GM21528 (cell line): ENCODE results near the gene TMEM242.
"Not testable (repeated sequence)": the region's sequence is repeated elsewhere in the genome, so short reads cannot be mapped to it uniquely, and the experiment has no call there.

Experiments used
- ATAC-seq: cut with Tn5 transposase; IDR thresholded peaks from one replicate; pipeline ENCODE4 v1.9.1; 2021; ENCODE audit warnings: mild to moderate bottlenecking, moderate library complexity; ENCODE audit not compliant: unreplicated experiment, low FRiP score

TMEM242 gene

DNA sequence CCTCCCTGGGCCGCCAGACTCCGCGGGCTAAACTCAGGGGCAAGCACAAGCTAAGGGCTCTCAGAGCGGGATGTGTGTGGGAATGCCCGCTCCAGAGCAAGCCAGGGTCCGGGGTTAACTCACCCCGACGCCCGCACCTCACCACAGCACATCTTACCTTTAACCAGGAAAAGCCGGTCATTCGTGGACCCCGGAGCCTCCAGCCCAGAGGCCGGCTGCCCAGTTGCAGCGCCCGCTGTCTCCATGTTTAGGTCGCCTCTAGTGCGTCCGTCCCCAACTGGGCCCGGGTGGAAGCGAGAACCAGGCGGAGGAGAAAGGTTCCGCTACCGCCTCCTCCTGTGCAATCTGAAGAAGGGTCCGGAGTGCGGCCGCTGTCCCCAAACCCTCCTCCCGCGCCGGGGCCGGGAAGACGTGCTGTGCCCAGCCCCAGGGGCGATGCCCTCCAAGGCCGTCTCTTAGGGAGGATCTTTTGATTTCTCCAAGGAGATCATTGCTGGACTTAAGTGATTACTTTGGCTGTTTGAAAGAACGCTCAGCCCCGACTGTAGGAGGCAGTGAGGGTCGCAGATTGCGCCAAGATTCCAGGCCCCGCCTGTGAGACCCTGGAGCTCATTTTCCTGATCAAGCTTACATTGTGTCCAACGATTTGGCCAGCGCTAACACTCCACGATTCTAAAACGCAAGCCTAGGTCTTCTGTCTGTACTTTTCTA, at the start of gene TMEM242:
Gene TMEM242, minus strand, starts transcription at position 265 of the 711 bp plus-strand sequence. Its CDS starts 20 bp downstream, at position 245.
- ATAC-seq: peak; percentile 95

DNA sequence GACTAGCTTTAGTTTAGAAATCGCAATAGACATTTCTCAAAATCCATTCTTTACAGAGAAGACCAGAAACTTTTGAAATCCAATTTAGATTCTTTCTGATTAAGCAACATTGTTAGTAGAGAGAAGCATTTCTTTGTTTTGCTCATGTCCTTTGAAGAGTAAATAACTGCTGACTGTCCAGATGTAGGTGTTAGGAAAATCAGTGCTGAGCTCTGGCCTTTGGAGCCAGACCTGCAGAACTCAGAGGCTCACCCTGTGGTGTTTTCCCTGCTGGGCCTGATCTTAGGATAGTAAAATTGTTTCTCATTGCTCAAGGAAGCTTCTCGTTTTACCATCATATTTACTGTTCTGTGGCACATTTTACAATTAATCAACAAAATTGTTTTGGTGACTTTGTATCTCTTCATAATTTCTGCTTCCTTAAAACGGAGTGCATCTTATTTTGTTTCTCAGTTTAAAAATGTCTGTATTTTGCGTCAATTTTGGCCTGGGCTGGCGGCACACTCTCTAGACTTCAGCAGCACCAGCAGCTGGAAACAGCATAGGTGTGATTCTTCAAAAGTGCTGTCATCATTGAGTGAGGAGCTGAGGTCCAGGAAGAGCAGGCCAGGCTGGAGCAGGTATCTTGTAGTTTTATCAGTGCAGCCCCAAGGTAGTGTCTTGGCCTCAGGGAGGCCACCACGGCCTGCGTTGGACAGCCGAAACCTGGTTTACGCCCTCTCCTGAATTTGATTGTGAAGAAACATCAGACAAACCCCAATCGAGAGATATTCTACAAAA, 49.4 kb upstream of the TMEM242 start:
- ATAC-seq: no peak

- ATAC-seq: no peak
Measured at GRCh38 chr6:157370755-157371154, 47.4 kb upstream of the TMEM242 start.

DNA sequence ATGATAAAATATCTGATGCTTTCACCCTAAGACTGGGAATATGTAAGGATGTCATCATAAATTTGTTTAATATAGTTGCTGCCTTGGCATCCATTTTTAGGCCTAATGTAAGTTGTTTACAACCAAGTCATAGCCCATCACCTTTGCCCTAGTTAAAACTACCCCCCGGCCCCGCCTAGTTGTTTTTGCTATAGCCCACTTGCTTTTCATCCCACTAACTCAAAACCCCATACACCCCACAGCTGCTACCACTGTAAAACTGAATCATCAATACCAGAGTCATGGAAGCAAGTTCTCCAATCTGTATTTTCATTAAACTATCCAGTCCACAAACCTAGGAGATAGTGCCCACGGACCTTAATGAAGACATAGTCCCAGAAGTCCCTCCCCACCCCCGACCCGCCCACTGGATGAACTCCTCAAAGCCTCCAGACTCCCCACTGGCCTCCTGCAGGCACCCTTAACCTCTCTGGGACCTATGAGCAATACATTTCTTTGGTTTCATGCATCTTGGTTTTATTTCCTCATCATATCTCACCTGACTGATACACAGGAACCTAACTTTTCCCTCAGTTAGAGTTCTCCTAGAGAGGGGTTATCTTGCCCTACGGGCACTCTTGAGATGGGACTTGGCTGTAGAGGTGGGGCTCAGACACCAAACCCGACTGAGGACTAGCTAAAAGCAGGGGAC, 45.2 kb upstream of the TMEM242 start:
- ATAC-seq: no peak

DNA sequence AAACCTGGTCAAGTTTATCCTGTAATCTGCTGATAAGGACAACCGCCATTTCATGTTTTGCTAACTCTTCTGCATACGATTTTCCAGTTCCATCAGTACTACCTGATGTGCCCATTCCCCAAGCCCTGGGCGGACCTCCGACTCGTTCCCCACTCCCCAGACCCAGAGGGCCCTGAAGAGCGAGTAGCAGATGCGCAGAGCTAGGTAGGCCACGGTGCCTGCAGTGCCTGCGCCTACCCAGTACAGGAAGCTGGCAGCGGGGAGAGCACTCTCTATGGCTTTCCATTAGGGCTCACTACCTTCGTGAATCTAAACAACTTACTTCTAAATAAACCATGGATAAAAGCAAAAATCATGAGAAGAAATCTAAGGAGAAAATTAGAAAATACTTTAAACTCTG, 43.3 kb upstream of the TMEM242 start:
- ATAC-seq: no peak

GRCh38 chr6:157364705-157365104, 41.4 kb upstream of the TMEM242 start:
- ATAC-seq: no peak

DNA sequence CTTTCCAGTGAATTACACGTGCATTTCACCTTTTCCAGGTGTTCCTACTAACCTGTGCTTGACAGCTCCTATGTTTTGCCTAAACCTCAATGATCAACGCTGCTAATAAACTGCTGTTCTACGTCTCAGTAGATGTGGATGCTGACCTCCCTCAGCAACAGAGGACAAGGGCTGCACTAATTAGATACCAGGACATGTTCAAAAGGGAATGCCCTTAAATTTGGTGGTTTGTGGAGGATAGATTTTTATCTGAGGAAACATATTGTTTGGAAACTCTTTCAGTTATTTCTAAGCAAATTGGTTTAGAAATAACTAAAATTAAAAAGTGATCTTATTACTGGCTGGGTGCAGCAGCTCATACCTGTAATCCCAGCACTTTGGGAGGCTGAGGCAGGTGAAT, 38.6 kb upstream of the TMEM242 start:
- no peak for ATAC-seq

DNA sequence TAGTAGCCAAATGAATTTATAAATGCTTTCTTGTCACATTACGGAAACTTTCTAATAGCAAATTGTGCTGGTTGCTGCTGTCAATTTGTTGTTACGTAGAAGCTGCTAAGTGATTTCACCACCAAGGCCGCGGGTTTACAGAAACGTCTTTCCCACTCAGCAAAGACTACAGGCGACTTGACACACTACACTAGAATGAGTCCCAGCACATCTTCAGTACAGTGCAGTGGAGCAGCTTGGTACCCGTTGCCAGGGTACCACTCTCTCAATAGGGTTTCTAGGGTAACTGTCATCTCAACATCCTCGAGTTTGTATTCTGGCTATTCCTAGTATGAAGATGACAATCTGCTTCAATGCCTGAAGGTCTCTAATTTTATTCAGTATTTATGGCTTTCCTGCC, 35.0 kb upstream of the TMEM242 start:
- ATAC-seq: no peak

GRCh38 chr6:157346373-157346772, 23.1 kb upstream of the TMEM242 start:
- no peak for ATAC-seq

DNA sequence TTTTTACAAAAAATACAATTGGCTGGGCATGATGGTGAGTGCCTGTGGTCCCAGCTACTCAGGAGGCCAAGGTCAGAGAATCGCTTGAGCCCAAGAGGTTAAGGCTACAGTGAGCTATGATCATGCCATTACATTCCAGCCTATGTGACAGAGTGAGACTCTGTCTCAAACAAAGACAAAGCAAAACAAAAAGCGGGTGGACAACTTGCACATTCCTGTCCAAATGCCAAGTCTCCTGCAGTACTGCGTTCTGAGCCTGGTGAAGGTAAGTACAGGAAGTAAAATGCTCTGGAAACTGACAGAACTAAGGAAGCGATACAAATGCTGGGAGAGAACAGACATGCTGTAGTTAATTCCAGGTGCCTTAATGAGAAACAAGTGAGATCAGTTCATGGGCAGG, 20.4 kb upstream of the TMEM242 start:
- no peak for ATAC-seq

GRCh38 chr6:157339432-157339831, 16.1 kb upstream of the TMEM242 start:
- ATAC-seq: no peak

- ATAC-seq: no peak
Measured at GRCh38 chr6:157337751-157338150, 14.4 kb upstream of the TMEM242 start.

DNA sequence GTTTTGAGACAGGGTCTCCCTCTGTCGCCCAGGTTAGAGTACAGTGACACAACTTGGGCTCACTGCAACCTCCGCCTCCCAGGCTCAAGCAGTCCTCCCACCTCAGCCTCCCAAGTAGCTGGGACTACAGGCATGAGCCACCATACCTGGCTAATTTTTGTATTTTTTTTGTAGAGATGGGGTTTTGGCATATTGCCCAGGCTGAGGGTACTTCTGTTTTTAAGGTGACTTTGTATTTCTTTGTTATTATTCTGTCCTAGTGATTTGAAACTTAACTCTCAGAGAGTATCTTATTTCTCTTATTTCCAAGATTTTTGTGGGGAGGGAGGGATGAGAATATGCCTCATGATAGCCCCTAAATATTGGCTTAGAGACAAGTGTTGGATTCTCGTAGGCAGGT, 14.0 kb upstream of the TMEM242 start:
- ATAC-seq: not testable (repeated sequence)

DNA sequence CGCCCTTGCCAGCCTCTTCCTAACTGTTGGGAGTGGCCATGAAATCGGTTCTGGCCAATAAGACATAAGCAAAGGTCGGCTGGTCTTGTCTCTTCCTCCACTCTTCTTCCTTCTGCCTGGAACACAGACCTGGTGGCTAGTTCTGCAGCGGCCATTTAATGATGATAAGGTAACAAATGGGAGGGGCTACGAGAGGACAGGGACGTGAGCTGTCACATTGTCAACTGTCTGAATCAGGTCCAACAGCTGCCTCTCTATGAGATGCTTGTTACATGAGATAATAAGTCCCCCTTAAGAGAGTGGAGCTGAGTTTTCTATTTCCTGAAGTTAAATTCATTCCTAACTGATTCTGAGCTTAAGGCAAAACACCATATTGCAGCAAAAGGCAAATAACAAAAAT, 12.5 kb upstream of the TMEM242 start:
- no peak for ATAC-seq

DNA sequence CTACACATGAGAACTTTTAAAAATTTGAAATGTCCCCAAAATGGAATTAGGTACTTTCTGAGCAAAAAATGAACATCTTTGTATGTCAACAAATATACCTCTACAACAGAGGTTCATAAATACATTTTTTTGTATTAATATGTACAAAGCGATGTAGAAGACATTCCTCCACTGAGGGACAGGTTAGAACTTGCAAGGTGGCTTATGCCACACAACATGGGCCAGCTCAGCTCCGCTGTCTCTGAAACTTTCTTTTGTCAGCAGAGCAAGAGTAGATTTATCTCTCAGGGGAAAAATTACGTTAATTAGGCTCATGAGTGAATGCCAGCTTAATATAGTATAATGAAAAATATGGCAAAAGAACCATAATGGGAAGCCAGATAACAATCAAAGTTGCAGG, 10.6 kb upstream of the TMEM242 start:
- no peak for ATAC-seq

DNA sequence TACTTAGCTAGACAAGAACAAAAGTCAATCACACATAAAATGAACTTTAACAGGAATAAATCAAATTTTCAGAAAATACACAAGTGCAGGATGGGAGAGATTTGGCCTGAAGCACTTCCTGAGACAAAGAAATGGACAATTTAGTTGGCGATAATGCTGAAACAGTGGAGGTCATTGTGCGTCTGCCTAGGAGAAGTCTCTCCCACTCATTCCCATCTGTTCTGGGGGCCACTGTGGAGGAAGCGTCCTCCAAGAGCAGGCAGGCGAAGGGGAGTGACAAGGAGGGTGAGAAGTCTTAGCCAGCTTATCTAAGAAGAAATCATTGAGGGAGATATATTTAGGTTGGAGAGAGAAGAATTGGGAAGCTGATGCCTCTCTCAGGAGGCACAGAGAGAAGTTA, 10.2 kb upstream of the TMEM242 start:
- ATAC-seq: no peak

DNA sequence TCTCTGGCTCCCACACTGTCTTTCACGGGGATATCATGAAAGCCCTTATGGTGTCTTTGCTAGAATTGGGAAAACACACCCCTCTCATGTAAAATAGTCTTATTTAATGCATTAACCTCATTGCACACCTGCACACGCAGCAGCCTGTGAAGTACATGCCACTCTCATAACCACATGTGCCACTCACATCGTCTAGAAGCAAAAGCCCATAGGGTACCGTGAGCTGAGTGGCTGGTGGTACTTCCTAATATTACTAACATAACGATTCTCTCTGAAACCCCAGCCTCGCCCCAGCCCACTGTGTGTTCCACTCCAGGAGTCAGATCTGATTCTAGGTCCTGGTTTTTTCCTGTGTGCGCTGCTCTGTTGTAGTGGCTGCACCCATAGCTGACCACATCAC, 9.5 kb upstream of the TMEM242 start:
- ATAC-seq: no peak

DNA sequence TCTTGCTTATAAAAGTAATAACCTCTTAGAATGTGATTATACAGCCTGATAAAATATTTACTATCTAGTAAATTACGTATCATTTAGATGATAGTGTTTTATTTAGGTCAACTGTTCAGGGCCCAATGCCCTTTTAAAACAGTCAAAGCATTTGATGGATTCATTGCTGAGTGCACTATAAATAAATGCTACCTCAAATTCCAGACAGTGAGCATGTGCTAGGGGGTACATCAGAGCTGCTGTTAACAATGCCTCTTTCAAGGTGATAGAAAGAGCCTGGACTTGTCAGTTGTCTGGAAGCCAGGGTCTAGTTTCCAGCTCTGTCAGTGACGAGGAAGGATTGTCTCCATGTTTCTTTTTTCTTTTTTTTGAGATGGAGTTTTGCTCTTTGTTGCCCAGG, 7.5 kb upstream of the TMEM242 start:
- no peak for ATAC-seq

DNA sequence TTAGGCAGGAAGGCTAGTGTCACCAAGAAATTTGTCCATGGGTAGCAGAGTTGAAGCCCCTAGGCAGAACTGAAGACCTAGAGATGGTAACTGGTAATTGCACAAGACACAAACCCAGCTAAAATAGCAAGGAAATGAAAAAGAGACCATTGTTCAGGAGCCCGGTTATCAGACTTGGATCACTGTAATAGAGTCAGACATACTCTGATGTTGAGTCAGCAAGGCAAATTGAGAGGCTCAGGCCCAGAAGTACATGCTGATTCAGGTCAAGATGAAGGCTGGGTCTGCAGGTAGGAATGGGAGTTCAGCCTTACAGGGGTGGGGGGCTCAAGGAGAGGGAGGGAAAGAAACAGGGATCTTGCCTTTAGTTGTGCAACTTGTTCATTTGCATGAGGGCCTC, 6.5 kb upstream of the TMEM242 start:
- ATAC-seq: no peak

GRCh38 chr6:157328108-157328692, 4.9 kb upstream of the TMEM242 start:
- no peak for ATAC-seq

DNA sequence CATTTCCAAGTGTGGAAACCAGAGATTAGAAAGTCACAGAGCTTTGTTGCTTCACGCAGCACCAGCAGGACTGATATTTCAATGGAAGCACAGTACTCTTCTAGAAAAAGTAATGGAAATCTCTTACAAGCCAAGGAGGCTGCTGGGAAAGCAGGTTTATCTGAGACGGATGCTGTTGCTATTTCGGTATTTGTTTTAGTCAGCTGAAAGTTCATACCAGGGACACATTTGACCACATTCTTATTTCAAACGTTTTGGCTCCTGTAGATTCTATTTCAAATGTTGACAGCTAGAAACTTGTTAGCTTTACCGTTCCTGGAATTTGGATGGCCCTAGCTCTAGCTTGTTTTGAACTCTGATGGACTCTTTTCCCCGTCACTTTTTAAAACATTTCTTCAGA, 3.7 kb upstream of the TMEM242 start:
- ATAC-seq: no peak
